Activated CD8-positive, alpha-beta memory T cell treated with anti-CD3 and anti-CD28 coated beads, Interleukin-2, amount 10 ng/mL, durations not matched to agents 7 days and 5 days (primary cell): ENCODE measurements around the gene CDK5RAP1. TPM values are rescaled to one million over a fixed set of nuclear protein-coding genes. Genes with fewer than 3 reads are reported as not detected.

Experiments
- ATAC-seq: fragments of 150-1000 bp; cut with Tn5 transposase; one replicate; pipeline ENCODE4 v1.10.0; 2021; ENCODE audit warnings: moderate library complexity
- CTCF ChIA-PET: fragments of 350-600 bp; sonication (Branson Sonifier 250); formaldehyde crosslinking; loops from one replicate; lab custom pipeline; 2021; ENCODE audit warnings: antibody characterized with exemption; lab: Charles Lee
- DNase-seq: peaks from one replicate; pipeline ENCODE4 v3.0.0-alpha.2; 2020
- H3K27ac Mint-ChIP-seq: one replicate; pipeline ENCODE4 v1.8.0; 2021; ENCODE audit warnings: mild to moderate bottlenecking, mixed read lengths
- H3K27me3 Mint-ChIP-seq: one replicate; pipeline ENCODE4 v1.8.0; 2021; ENCODE audit warnings: mixed read lengths
- H3K36me3 Mint-ChIP-seq: one replicate; pipeline ENCODE4 v1.8.0; 2021; ENCODE audit warnings: mild to moderate bottlenecking, mixed read lengths
- H3K4me1 Mint-ChIP-seq: one replicate; pipeline ENCODE4 v1.8.0; 2021; ENCODE audit warnings: mixed read lengths
- H3K4me3 Mint-ChIP-seq: one replicate; pipeline ENCODE4 v1.8.0; 2021; ENCODE audit warnings: mild to moderate bottlenecking, moderate library complexity, mixed read lengths
- H3K9me3 Mint-ChIP-seq: one replicate; pipeline ENCODE4 v1.8.0; 2022; ENCODE audit warnings: low read depth, mixed read lengths
- total RNA-seq, 2 experiments: library from RNA; stranded (reverse); gene quantifications; one replicate each; pipeline ENCODE4 v1.2.3, GENCODE V29; 2021

The CDK5RAP1 gene
- total RNA-seq, 2 experiments from 2014 or later: 42.0 to 43.3 TPM

DNA sequence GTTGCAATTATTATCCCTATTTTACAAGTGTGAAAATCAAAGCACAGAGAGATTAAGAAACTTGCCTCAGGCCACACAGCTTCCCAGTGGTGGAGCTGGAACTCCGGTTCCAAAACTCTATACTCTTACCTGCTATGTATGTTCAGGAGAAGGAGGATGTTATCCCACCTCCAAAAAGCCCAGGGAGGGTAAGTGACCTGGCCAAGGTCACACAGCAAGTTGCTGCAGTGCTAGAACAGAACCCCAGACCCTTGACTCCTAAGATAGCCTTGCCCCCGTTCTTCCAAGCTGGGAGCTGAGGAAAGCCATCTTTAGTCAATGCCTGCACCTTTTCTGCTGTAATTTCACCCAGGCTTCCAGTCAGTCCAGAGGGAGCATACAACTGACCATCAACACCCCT, 76.0 kb downstream of the CDK5RAP1 start:
- DNase-seq (no peak), ATAC-seq (no peak)
- H3K36me3 Mint-ChIP-seq: no peaks in the 10 kb centered on the region
- H3K9me3 Mint-ChIP-seq: no peaks in the 10 kb centered on the region
- CTCF ChIA-PET: no interaction called here
- H3K27ac Mint-ChIP-seq: no peak overlapping the region
- H3K4me3 Mint-ChIP-seq: no peak overlapping the region
- peaks cover 17% of the 10 kb centered on the region for H3K27me3 Mint-ChIP-seq
- no peaks in the 10 kb centered on the region for H3K4me1 Mint-ChIP-seq

DNA sequence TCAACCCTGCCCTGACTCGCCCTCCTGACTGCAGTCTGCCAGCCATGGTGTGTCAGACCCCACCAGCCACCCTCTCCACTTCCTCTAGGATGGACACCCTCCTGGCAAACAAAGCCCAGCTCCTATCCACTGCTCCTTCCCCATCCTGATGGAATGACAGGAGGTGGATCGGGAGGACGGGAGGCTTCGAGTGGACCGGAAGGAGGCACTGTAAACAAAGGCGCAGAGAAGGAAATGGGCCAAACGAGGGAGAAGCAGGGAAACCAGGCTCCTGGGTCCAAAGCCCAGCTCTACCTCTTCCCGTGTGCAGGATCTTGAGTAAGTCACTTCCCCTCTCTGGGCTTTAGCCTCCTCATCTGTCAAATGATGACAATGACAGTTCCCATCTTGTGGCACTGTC, 78.1 kb downstream of the CDK5RAP1 start:
- Mint-ChIP-seq H3K4me1 (no peaks in the 10 kb centered on the region), H3K4me3 (no peak overlapping the region), H3K27ac (no peak overlapping the region), H3K27me3 (peaks cover 7% of the 10 kb centered on the region), H3K36me3 (no peaks in the 10 kb centered on the region), H3K9me3 (no peaks in the 10 kb centered on the region)
- ATAC-seq (no peak), DNase-seq (no peak)
- CTCF ChIA-PET: no interaction called here

DNA sequence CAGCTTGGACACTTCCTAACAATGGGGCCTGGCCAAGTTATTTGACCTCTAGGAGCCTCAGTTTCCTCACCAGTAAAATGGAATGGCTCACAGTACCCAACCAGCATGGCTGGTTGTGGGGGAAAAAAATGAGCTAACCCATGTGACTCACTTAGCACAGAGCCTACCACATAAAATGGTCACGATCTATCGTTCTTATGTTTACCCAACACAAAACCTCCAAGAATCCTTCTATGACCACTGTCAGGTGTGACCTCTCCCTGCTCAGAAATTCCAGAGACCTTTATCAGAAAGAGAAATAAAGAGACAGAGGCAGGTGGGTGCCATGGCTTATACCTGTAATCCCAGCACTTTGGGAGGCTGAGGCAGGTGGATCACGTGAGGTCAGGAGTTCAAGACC, 78.9 kb downstream of the CDK5RAP1 start:
- DNase-seq: no peak
- Mint-ChIP-seq H3K27me3 (peaks cover 13% of the 10 kb centered on the region), H3K4me1 (no peaks in the 10 kb centered on the region), H3K4me3 (no peak overlapping the region), H3K36me3 (no peaks in the 10 kb centered on the region), H3K9me3 (no peaks in the 10 kb centered on the region), H3K27ac (no peak overlapping the region)
- CTCF ChIA-PET: no interaction called here
- ATAC-seq: no peak

DNA sequence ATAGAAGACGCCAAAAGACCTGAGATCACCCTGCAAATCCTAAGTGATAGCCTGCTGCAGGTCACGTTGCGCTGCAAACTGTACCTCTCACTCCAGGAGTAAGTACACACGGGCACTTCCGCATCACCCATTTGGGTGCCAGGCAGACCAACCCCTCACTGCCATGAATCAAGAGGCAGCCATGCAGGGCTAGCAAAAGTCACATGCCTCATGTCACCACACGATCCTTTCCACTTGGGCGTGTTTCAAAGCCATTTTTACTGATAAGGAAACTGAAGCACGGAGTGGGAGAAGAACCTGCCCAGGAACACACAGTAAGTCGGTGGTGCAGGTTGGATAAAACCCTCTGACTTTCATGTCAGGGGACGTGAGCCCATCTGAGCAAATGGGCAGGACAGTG, 81.3 kb downstream of the CDK5RAP1 start:
- Mint-ChIP-seq H3K27me3 (peaks cover 14% of the 10 kb centered on the region), H3K4me3 (no peak overlapping the region), H3K9me3 (no peaks in the 10 kb centered on the region), H3K36me3 (no peaks in the 10 kb centered on the region), H3K4me1 (no peaks in the 10 kb centered on the region), H3K27ac (no peak overlapping the region)
- ATAC-seq: no peak
- CTCF ChIA-PET: no interaction called here
- DNase-seq: no peak

DNA sequence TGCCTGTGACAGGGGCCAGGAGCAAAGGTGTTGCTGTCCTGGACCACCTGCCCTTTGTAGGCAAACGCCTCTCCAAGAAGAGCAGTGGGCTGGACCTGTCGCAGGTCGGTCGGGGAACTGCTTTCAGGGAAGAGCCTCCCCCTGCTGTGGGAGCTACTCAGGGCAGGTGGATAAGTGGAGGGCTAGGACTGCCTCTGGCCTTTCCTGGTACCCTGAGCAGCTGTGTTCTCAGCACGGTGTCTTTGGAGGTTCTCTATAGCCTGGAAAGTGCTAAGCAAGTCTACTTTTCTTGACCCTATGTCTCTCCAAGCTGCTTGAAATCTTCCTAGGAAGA, 83.3 kb downstream of the CDK5RAP1 start:
- CTCF ChIA-PET: no interaction called here
- no peak for ATAC-seq

DNA sequence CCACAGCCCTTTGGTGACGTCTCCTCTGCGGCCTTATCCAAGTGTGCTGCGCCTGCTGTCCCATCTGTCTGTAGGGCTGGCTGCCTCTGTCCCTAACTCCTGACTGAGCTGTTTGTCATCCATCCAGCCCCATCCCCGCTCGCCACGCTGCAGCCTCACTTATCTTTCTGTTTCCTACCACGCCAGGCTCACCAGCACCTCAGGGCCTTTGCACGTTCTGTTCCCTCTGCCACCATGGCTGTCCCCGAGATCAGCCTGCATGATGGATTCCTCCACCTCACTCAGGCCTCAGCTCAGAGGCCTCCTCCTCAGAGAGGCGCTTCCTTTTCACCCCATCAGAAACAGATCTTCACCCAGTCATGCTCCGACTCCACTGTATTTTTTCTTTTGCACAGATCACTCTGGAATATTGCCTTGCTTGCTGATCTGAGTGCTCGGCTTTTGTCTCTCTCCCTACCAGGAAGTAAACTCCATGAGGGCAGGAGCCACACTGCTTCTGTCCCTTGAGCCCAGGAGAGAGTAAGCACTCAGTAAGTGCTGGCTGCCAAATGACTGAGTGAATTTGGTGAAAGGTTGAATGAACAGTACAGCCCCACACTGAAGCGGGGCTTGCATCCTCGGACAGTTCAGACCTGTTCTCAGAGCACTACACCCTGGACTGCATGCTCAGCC, 83.8 kb downstream of the CDK5RAP1 start:
- ATAC-seq (no peak), DNase-seq (no peak)
- H3K4me3 Mint-ChIP-seq: no peak overlapping the region
- CTCF ChIA-PET: interaction anchor here (0.7 to 1.0 kb wide), 2 partner anchors 23 to 315 kb away, joined by 3 read pairs; no protein-coding TSS in a partner anchor
- H3K27me3 Mint-ChIP-seq: peaks cover 12% of the 10 kb centered on the region
- peaks cover 2% of the 10 kb centered on the region for H3K4me1 Mint-ChIP-seq
- H3K36me3 Mint-ChIP-seq: no peaks in the 10 kb centered on the region
- no peaks in the 10 kb centered on the region for H3K9me3 Mint-ChIP-seq
- no peak overlapping the region for H3K27ac Mint-ChIP-seq

More for the DNA sequence above, 83.3 kb downstream of the CDK5RAP1 start:
- Mint-ChIP-seq H3K27me3 (peaks cover 14% of the 10 kb centered on the region), H3K9me3 (no peaks in the 10 kb centered on the region), H3K27ac (no peak overlapping the region), H3K4me1 (peaks cover 2% of the 10 kb centered on the region), H3K36me3 (no peaks in the 10 kb centered on the region), H3K4me3 (no peak overlapping the region)
- DNase-seq: no peak

DNA sequence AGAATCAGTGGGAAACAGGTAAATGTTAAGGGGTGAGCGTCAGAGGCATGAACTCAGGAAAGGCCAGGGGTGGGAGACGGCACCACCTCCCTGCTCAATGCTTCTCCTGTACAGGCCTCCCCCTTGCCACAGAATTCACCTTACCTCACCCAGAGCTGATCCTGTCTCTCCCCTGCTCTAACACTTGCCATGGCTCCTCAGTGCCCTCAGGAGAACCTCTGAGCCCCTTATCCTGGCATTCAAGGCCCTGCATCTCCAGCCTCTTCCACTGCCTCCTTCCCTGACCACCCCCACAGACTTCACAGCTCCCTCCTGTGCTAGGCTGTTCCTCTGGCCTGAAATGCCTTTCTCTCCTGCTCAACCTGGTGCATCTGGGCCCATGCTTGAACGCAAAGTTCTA, 84.4 kb downstream of the CDK5RAP1 start:
- Mint-ChIP-seq H3K4me3 (no peak overlapping the region), H3K27me3 (peaks cover 7% of the 10 kb centered on the region), H3K27ac (no peak overlapping the region), H3K36me3 (no peaks in the 10 kb centered on the region), H3K9me3 (no peaks in the 10 kb centered on the region), H3K4me1 (peaks cover 2% of the 10 kb centered on the region)
- no peak for ATAC-seq
- no peak for DNase-seq
- CTCF ChIA-PET: interaction anchor here (0.7 to 1.0 kb wide), 2 partner anchors 23 to 316 kb away, joined by 3 read pairs; no protein-coding TSS in a partner anchor

DNA sequence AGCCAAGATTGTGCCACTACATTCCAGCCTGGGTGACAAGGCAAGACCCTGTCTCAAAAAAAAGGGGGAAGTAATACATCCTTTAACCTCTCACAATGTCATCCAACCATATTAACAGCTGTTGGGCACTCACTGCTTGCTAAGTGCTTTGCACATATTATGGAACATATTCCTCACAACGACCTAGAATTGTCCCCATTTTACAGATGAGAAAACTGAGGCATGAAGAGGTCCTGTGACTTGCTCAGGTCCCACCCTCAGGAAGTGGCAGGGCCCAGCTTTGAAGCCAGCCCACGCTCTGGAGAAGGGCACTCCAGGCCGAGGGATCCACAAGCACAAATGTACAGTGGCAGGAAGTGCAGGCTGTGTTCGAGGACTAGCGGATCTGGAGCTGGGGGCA, 85.0 kb downstream of the CDK5RAP1 start:
- DNase-seq (no peak), ATAC-seq (no peak)
- Mint-ChIP-seq H3K27me3 (peaks cover 7% of the 10 kb centered on the region), H3K36me3 (no peaks in the 10 kb centered on the region), H3K27ac (no peak overlapping the region), H3K9me3 (no peaks in the 10 kb centered on the region), H3K4me3 (no peak overlapping the region), H3K4me1 (peaks cover 2% of the 10 kb centered on the region)
- CTCF ChIA-PET: interaction anchor here (1.0 kb wide), 1 partner anchor 22 kb away, joined by 3 read pairs; no protein-coding TSS in a partner anchor

DNA sequence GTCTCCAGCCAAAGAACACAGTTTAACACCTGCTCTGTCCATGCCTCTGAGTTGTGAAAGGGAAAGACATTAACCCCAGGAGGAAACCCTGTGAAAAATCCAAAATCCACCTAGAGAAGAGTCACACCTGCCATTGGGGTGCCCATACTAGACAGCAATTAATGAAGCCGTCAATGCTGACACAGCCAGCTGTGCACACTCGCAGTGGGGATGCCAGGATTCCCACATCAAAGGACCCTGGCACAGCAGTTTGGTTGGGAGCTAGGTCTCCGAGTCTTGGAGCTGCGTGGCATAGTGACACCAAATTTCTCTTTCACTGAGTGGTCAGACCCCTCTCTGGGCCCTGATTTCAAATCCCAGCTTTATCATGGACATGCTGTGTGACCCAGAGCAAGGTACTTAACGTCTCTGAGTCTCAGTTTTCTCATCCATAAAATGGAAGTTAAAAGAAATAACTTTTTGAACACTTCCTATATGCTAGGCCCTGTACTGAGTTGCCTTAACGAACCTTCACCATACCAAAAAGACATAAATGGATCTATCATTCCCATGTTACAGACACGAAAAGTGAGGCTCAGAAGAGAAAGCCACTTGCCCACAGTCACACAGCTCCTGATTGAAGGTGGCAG, 87.5 kb downstream of the CDK5RAP1 start:
- H3K4me1 Mint-ChIP-seq: peaks cover 2% of the 10 kb centered on the region
- CTCF ChIA-PET: interaction anchor here (3.4 kb wide), 1 partner anchor 14 kb away, joined by 9 read pairs; no protein-coding TSS in a partner anchor
- no peak overlapping the region for H3K4me3 Mint-ChIP-seq
- peaks cover under 1% of the 10 kb centered on the region for H3K9me3 Mint-ChIP-seq
- ATAC-seq (no peak), DNase-seq (no peak)
- H3K27me3 Mint-ChIP-seq: peaks cover 7% of the 10 kb centered on the region
- H3K36me3 Mint-ChIP-seq: no peaks in the 10 kb centered on the region
- no peak overlapping the region for H3K27ac Mint-ChIP-seq

DNA sequence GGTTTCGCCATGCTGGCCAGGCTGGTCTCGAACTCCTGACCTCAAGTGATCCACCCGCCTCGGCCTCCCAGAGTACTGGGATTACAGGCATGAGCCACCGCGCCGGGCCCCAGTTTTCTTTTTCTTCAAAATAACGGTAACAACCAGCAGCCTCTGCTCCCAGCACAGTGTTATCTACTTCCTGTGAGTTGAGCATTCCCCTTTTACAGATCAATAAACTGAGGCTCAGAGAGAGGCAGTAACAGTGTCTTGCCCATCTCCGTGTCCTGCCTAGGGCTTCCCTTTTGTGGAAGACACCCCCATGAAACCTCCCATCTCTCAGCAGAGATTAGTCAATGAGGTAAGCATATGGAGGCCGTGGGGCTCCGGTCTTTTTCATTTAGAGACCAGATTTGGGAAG, 88.7 kb downstream of the CDK5RAP1 start:
- H3K27me3 Mint-ChIP-seq: peaks cover 2% of the 10 kb centered on the region
- H3K9me3 Mint-ChIP-seq: peaks cover 3% of the 10 kb centered on the region
- peaks cover 2% of the 10 kb centered on the region for H3K4me1 Mint-ChIP-seq
- H3K36me3 Mint-ChIP-seq: no peaks in the 10 kb centered on the region
- CTCF ChIA-PET: interaction anchor here (3.4 kb wide), 1 partner anchor 13 kb away, joined by 9 read pairs; no protein-coding TSS in a partner anchor
- no peak overlapping the region for H3K4me3 Mint-ChIP-seq
- DNase-seq (no peak), ATAC-seq (no peak)
- no peak overlapping the region for H3K27ac Mint-ChIP-seq

DNA sequence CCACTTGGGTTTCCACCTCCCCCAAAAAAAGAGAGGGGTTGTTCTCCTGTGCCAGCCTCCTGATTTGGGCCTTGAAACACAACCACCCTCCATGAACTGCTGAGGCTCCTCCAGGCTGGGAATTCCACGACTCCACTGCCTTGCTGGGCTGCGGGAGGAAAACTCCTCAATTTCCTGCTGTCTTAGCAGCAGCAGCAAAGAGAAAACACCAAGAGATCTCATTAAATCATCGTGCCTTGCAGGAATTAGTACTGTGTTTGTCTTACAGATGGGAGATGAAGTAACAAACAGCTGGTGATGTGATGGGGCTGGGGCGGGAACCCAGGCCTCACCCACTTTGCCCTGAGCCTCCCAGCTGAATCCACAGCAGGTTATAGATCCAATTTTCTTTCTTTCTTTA, 89.3 kb downstream of the CDK5RAP1 start:
- Mint-ChIP-seq H3K27ac (no peak overlapping the region), H3K36me3 (no peaks in the 10 kb centered on the region), H3K4me1 (peaks cover 2% of the 10 kb centered on the region), H3K9me3 (peaks cover 3% of the 10 kb centered on the region), H3K27me3 (no peaks in the 10 kb centered on the region), H3K4me3 (no peak overlapping the region)
- CTCF ChIA-PET: no interaction called here
- ATAC-seq: no peak
- no peak for DNase-seq

DNA sequence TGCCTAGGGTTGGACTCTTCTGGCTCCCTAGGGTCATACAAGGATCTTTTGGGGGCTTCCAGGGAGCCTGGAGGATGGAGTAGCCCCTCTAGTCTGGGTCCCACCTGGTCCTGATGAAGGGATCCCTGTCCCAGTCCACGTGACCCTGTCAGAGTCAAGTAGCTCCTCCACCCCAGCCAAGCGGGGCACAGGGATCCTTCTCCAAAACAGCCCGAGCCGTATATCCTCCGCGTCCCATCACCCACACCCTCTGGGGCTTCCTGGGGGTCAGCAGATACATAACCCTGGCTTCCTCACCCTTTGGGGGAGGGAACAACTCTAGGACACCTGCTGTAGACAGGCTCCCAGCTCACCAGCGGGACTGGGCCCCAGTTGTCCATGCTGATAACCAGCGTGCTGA, 90.3 kb downstream of the CDK5RAP1 start:
- peaks cover 2% of the 10 kb centered on the region for H3K4me1 Mint-ChIP-seq
- no peak overlapping the region for H3K27ac Mint-ChIP-seq
- no peaks in the 10 kb centered on the region for H3K36me3 Mint-ChIP-seq
- ATAC-seq (no peak), DNase-seq (no peak)
- CTCF ChIA-PET: no interaction called here
- H3K27me3 Mint-ChIP-seq: no peaks in the 10 kb centered on the region
- no peak overlapping the region for H3K4me3 Mint-ChIP-seq
- peaks cover 3% of the 10 kb centered on the region for H3K9me3 Mint-ChIP-seq

DNA sequence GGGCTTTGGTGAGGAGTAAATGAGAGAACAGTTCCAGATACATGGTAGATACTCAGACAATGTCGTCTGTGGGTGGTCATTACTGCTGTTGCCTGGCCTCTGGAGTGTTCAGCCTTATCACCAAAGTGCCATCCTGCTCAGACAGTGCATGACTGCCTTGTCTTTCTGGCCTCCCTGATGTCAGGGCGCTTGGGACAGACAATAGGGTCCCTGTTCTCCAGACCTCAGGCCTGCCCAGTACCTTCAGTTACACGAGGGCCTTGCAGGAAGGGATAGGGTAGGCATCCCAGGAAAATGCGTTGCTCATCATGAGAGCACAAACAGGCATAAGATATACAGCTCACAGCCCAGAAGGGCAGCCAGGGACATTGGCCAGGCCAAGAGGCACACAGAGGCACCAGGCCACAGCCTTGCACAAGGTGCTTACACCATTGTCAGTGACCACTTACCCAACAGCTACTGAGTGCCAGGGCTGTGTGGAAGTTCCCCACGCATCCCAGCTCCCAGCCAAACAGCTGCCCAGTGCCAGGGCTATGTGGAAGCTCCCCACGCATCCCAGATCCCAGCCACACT, 90.9 kb downstream of the CDK5RAP1 start:
- Mint-ChIP-seq H3K4me1 (peaks cover 2% of the 10 kb centered on the region), H3K4me3 (no peak overlapping the region), H3K27me3 (no peaks in the 10 kb centered on the region), H3K9me3 (peaks cover 3% of the 10 kb centered on the region), H3K27ac (no peak overlapping the region), H3K36me3 (no peaks in the 10 kb centered on the region)
- DNase-seq (no peak), ATAC-seq (no peak)
- CTCF ChIA-PET: no interaction called here

DNA sequence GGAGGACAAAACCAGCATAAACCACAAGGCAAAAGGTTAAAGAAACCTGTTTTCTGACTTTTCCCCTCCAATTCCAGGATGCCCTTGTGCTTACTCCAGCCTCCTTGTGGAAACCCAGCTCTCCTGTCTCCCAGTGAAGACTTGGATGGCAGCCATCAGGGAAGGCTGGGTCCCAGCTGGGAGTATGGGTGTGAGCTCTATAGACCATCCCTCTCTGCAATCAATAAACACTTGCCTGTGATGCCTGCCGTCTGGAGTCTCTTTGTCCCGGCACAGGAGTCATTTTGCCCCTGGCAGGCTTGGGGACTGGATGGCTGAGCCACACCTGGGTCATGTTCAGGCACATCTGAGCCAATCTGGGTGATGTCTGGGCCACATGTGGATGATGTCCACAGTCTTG, 91.7 kb downstream of the CDK5RAP1 start:
- H3K36me3 Mint-ChIP-seq: no peaks in the 10 kb centered on the region
- no peak overlapping the region for H3K27ac Mint-ChIP-seq
- ATAC-seq (no peak), DNase-seq (no peak)
- CTCF ChIA-PET: no interaction called here
- no peaks in the 10 kb centered on the region for H3K27me3 Mint-ChIP-seq
- H3K4me3 Mint-ChIP-seq: no peak overlapping the region
- peaks cover 2% of the 10 kb centered on the region for H3K4me1 Mint-ChIP-seq
- peaks cover 3% of the 10 kb centered on the region for H3K9me3 Mint-ChIP-seq
